H1 (cell line): Measurements from ENCODE around the gene GNL3L. TPM values are rescaled to one million over a fixed set of nuclear protein-coding genes. Genes with fewer than 3 reads are reported as not detected.

Source experiments
- PHF8 ChIP-seq: fragments of 200-600 bp; sonication (generic); conservative IDR thresholded peaks from 2 replicates; pipeline ENCODE4 v1.7.1; 2012; ENCODE audit warnings: low read depth, mild to moderate bottlenecking, inconsistent platforms, low read length, moderate library complexity
- RNF2 ChIP-seq: fragments of 200-900, 300-1000 bp; sonication (generic); IDR thresholded peaks from 2 replicates; pipeline ENCODE4 v1.7.1; 2016; ENCODE audit warnings: borderline replicate concordance, low read depth, mild to moderate bottlenecking, antibody characterized with exemption, low read length; ENCODE audit not compliant: poor library complexity, severe bottlenecking; ENCODE audit errors: missing control alignments
- SUZ12 ChIP-seq: fragments of 200-600 bp; sonication (generic); IDR thresholded peaks from 2 replicates; pipeline ENCODE4 v1.6.1; 2012; ENCODE audit warnings: mild to moderate bottlenecking, inconsistent platforms, low read length, moderate library complexity, mixed read lengths
- ZNF274 ChIP-seq: IDR thresholded peaks from 2 replicates; pipeline ENCODE4 v1.7.0; 2012; ENCODE audit warnings: low read length, borderline replicate concordance; ENCODE audit errors: extremely low read depth
- polyA plus RNA-seq, 7 experiments: library from polyadenylated mRNA; depleted of rRNA in 3 of 7; stranded (reverse) in 5 of 7; unstranded in 2 of 7; fragments of >200 nt in 5 of 7; fragments of 200-250 nt in 2 of 7; gene quantifications; 1 replicate in 5 of 7; 2 replicates in 1 of 7; 4 replicates in 1 of 7; pipeline versions ENCODE4 v1.2.1 to v1.2.3, GENCODE V29; 2011 to 2013; ENCODE audit warnings: missing spikeins in 2 of 7, mixed read lengths in 2 of 7
- total RNA-seq: library from RNA; stranded (reverse); fragmentation: NEBNext Ultra II Directional; extraction: Animal tissue kit (Norgen Biotek cat#: 25700); gene quantifications from 2 replicates; pipeline ENCODE4 v1.2.1, GENCODE V29; 2021
- TF ChIP-seq, protein P1 (sequence below): IDR thresholded peaks from 2 replicates; pipeline ENCODE4 v1.6.1; 2012; ENCODE audit warnings: inconsistent platforms

Gene GNL3L
- total and polyA plus RNA-seq, 2 of the 8 experiments (the other 6 are each of a cell fraction or from before 2014, with no cell fraction given): 19.1 to 71.2 TPM

DNA sequence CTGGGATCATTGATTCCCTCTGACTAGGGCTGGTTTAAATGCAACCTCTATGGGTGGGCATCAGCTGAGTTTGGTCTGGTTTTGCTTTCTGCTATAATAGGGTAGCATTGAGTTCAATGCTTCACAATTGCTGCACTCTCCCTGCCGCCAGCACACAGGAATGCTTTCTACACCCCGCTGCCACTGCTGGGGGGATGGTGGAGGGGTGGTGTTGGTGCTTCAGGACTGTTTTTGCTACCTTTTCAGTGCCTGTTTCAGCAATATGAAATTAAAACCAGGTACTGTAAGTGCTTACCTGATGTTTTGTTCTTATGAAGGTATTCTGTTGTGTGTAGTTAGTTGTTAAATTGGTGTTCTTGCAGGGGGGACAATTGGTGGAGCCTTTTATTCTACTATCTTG is 67.7 kb downstream of the GNL3L start (continued):
- TF ChIP-seq ZNF274 (no peak), SUZ12 (no peak), PHF8 (no peak), RNF2 (no peak)
- TF ChIP-seq, protein P1, sequence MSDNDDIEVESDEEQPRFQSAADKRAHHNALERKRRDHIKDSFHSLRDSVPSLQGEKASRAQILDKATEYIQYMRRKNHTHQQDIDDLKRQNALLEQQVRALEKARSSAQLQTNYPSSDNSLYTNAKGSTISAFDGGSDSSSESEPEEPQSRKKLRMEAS: no peak
